Esophagus squamous epithelium (tissue), 5 donors: ENCODE measurements around the gene GPATCH2L. TPM values are rescaled to one million over a fixed set of nuclear protein-coding genes. Genes with fewer than 3 reads are reported as not detected.

Source experiments
- DNase-seq: peaks from one replicate; lab custom pipeline; 2025; lab: John Stamatoyannopoulos, UW
- H3K27ac ChIP-seq, 4 donors: fragments of 200-600 bp; sonication (generic); one replicate each; pipeline ENCODE4 v1.5.1; 2016 to 2019; ENCODE audit warnings: mild to moderate bottlenecking in 1 of 4
- H3K27me3 ChIP-seq, 4 donors: fragments of 200-600 bp; sonication (generic); 1 replicate in 3 of 4; 2 replicates in 1 of 4; pipeline versions ENCODE4 v1.5.1 to v1.6.0; 2017 to 2021; ENCODE audit warnings: antibody characterized with exemption in 1 of 4
- H3K36me3 ChIP-seq, 3 donors: fragments of 200-600 bp; sonication (generic); one replicate each; pipeline ENCODE4 v1.5.1; 2016 to 2019
- H3K4me1 ChIP-seq, 3 donors: fragments of 200-600 bp; sonication (generic); one replicate each; pipeline ENCODE4 v1.5.1; 2017 to 2019
- H3K4me3 ChIP-seq, 4 donors: fragments of 200-600 bp; sonication (generic); 1 replicate in 3 of 4; 2 replicates in 1 of 4; pipeline ENCODE4 v1.5.1; 2016 to 2019; ENCODE audit warnings: mild to moderate bottlenecking in 2 of 4, moderate library complexity in 1 of 4
- H3K9me3 ChIP-seq, 3 donors: fragments of 200-600 bp; sonication (generic); one replicate each; pipeline ENCODE4 v1.5.1; 2016 to 2019
- CTCF ChIP-seq, 6 experiments: fragments of 450-650 bp in 4 of 6; fragments of 200-600 bp in 2 of 6; sonication (generic) in 2 of 6; IDR thresholded peaks; one replicate each; pipeline ENCODE4 v1.5.1; 2016 to 2019; ENCODE audit warnings: antibody characterized with exemption in 6 of 6, mild to moderate bottlenecking in 4 of 6, moderate library complexity in 4 of 6
- POLR2A ChIP-seq, 4 donors: fragments of 450-650 bp; IDR thresholded peaks; one replicate each; pipeline ENCODE4 v1.6.1; 2017; ENCODE audit warnings: antibody characterized with exemption in 4 of 4, mild to moderate bottlenecking in 4 of 4, moderate library complexity in 3 of 4
- WGBS, 2 donors: methylation state at CpG; one replicate each; pipeline ENCODE4 v1.1.5; 2018; 5-methylcytosine and 5-hydroxymethylcytosine counted together
- intact Hi-C: fragments of 100-400 bp; cut with DNase I; formaldehyde crosslinking; loops from one replicate; pipeline ENCODE4 v1.15.0; 2022
- total RNA-seq, 4 donors: library from RNA; depleted of rRNA; stranded (reverse); fragments of >200 nt; gene quantifications; one replicate each; pipeline ENCODE4 v1.1.0, GENCODE V29; 2016
- donor health status: DM: yes; HTN: yes; CAD: no.

GPATCH2L gene
- total RNA-seq, 4 donors from 2014 or later: 20.1 to 40.8 (median 34.4) TPM

GRCh38 chr14:76250302-76250701 is 98.6 kb downstream of the GPATCH2L start:
- H3K9me3 ChIP-seq: no peaks in the 10 kb centered on the region
- 25 to 31% methylated on average over 9 of the region's 9 CpGs for WGBS, 2 donors

GRCh38 chr14:76252471-76252870 is 100.7 kb downstream of the GPATCH2L start:
- no peak for TF ChIP-seq POLR2A (IDR thresholded peaks at IDR 0.05)
- no peak for TF ChIP-seq CTCF (IDR thresholded peaks at IDR 0.05)
- Histone ChIP-seq H3K27me3 (peaks cover 0 to 9% (median 0%) of the 10 kb centered on the region in 4 donors), H3K9me3 (no peaks in the 10 kb centered on the region), H3K4me1 (no peaks in the 10 kb centered on the region), H3K4me3 (no peak overlapping the region), H3K36me3 (no peaks in the 10 kb centered on the region), H3K27ac (no peak overlapping the region)
- 88 to 89% methylated on average over 3 of the region's 3 CpGs for WGBS, 2 donors
- intact Hi-C loops: no loop called here
- no peak for DNase-seq

More at GRCh38 chr14:76250302-76250701, 98.6 kb downstream of the GPATCH2L start:
- H3K4me3 ChIP-seq: no peak overlapping the region
- H3K27me3 ChIP-seq: peaks cover 0 to 9% (median 0%) of the 10 kb centered on the region in 4 donors
- TF ChIP-seq CTCF (IDR thresholded peaks at IDR 0.05) (no peak), POLR2A (IDR thresholded peaks at IDR 0.05) (no peak)
- intact Hi-C loops: no loop called here
- no peaks in the 10 kb centered on the region for H3K36me3 ChIP-seq
- no peaks in the 10 kb centered on the region for H3K4me1 ChIP-seq
- no peak for DNase-seq
- no peak overlapping the region for H3K27ac ChIP-seq

GRCh38 chr14:76253111-76253510 is 101.4 kb downstream of the GPATCH2L start:
- Histone ChIP-seq H3K4me3 (no peak overlapping the region), H3K27ac (no peak overlapping the region), H3K9me3 (no peaks in the 10 kb centered on the region), H3K27me3 (peaks cover 0 to 9% (median 0%) of the 10 kb centered on the region in 4 donors), H3K4me1 (no peaks in the 10 kb centered on the region), H3K36me3 (no peaks in the 10 kb centered on the region)
- intact Hi-C loops: no loop called here
- no peak for DNase-seq
- TF ChIP-seq CTCF (IDR thresholded peaks at IDR 0.05) (no peak), POLR2A (IDR thresholded peaks at IDR 0.05) (no peak)
- WGBS, 2 donors: 47 to 60% methylated on average over 8 of the region's 8 CpGs

- no peak for DNase-seq
- TF ChIP-seq CTCF (IDR thresholded peaks at IDR 0.05) (no peak), POLR2A (IDR thresholded peaks at IDR 0.05) (no peak)
- no peaks in the 10 kb centered on the region for H3K4me1 ChIP-seq
Measured at GRCh38 chr14:76256545-76256944, 104.8 kb downstream of the GPATCH2L start.

GRCh38 chr14:76257111-76257803 is 105.5 kb downstream of the GPATCH2L start:
- H3K27me3 ChIP-seq: no peaks in the 10 kb centered on the region
- H3K9me3 ChIP-seq: no peaks in the 10 kb centered on the region
- peak in 1 of 6 experiments; percentile 10 for TF ChIP-seq CTCF (IDR thresholded peaks at IDR 0.05)
- no peak for TF ChIP-seq POLR2A (IDR thresholded peaks at IDR 0.05)
- H3K36me3 ChIP-seq: no peaks in the 10 kb centered on the region
- no peak overlapping the region for H3K27ac ChIP-seq
- 72 to 85% methylated on average over 9 of the region's 9 CpGs for WGBS, 2 donors
- no peak for DNase-seq
- no peak overlapping the region for H3K4me3 ChIP-seq
- no peaks in the 10 kb centered on the region for H3K4me1 ChIP-seq
- intact Hi-C loops: no loop called here

More at GRCh38 chr14:76256545-76256944, 104.8 kb downstream of the GPATCH2L start:
- Histone ChIP-seq H3K36me3 (no peaks in the 10 kb centered on the region), H3K27ac (no peak overlapping the region), H3K27me3 (peaks cover 0 to 3% (median 0%) of the 10 kb centered on the region in 4 donors), H3K4me3 (no peak overlapping the region), H3K9me3 (no peaks in the 10 kb centered on the region)
- intact Hi-C loops: no loop called here
- WGBS, 2 donors: 36 to 38% methylated on average over 4 of the region's 4 CpGs
